GM19035 (cell line): ENCODE measurements around the gene APH1B.

Experiments used
- ATAC-seq: cut with Tn5 transposase; IDR thresholded peaks from one replicate; pipeline ENCODE4 v1.9.1; 2021; ENCODE audit not compliant: unreplicated experiment

The APH1B gene

DNA sequence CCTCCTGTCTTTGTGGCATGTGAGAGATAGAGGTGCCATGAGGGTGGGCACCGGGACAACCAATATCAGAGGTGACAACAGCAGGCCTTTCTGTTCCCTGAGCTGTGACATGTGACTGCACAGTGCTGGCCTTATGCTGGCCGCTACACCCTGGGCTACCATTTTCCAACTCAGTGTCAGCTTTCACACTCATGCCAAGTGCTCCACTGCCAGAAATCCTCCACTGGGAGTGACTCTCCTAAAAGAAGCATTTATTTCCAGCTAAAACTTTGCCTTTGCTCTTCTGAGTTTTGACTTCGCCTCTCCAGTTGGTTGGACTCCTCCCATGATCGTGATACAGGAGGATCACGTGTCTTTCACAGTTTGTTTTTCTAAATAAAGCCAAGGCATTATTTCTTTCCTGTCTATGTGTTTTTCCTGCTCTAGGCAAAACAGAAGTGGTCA, 72.8 kb downstream of the APH1B start:
- ATAC-seq: no peak

DNA sequence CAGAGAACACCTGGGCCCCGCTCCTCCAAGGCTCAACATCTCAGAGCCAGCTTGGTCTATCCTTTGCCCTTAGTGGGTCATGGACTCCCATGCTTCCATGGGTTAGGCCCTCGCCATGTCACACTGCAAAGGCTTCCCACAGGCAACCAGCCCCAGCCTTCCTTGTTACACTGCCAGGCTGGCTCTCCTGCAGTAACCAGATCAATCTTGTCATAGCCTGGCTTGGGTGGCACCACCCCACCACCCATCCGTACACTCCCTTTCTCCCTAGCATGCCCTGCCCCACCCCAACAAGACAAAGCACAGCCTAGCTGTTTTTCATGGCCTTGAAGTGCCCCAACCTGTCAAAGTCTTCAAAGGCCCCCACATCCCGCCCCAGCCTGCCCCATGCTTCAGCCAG, 73.8 kb downstream of the APH1B start:
- ATAC-seq: no peak

DNA sequence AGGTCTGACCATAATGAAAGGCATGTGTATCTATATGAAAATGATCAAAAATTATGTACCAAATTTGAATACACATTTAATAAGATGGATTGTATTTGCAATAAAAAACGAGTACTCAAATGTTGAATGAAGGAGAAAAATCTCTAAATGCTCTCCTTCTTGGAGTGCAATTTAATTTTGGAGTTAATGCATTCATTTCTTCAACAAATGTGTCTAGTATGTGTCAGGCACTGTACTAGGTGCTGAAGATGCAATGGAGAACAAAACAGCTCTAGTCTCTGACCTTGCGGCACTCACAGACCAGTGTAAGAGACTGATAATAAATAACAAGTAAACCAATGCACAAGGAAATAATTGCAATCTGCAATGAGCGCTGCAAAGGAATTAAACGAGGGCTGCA, 75.4 kb downstream of the APH1B start:
- no peak for ATAC-seq

DNA sequence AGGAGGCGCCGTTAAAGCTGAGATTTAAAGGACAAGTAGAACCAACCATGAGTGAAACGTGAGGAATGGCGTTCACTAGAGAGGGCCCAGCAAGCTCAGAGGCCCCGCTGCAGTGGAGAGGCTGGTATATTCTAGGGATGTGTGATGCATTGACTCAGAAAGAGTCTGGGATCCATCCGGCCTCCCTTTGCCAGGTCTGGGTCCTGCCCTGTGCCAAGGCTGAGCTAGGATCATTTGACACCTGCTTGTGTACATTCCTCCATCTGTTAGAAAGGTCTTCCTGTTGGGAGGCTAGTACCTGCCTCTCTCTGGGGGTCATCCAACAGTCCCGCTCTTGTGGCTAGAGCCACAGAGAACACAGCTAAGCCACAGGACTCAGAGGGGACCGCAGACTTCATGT, 75.9 kb downstream of the APH1B start:
- ATAC-seq: no peak

DNA sequence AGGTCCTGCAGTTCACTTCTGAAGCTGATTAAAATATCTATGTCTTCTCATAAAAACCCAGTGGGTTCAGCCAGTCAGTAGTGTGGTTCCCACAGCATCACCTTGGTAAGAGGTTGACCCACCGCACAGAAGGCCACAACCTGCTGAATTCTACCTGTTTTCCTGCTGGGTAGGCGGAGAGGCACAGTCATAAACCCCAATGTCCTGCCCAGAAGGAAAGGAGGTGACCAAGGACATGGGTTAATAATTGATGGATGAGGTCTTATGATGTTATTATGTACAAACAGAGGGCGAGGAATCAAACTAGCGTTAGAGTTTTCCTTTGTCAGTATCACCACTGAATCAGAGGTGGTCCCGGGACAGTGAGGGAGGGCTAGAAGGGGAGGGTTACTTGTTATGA, 76.5 kb downstream of the APH1B start:
- ATAC-seq: no peak

DNA sequence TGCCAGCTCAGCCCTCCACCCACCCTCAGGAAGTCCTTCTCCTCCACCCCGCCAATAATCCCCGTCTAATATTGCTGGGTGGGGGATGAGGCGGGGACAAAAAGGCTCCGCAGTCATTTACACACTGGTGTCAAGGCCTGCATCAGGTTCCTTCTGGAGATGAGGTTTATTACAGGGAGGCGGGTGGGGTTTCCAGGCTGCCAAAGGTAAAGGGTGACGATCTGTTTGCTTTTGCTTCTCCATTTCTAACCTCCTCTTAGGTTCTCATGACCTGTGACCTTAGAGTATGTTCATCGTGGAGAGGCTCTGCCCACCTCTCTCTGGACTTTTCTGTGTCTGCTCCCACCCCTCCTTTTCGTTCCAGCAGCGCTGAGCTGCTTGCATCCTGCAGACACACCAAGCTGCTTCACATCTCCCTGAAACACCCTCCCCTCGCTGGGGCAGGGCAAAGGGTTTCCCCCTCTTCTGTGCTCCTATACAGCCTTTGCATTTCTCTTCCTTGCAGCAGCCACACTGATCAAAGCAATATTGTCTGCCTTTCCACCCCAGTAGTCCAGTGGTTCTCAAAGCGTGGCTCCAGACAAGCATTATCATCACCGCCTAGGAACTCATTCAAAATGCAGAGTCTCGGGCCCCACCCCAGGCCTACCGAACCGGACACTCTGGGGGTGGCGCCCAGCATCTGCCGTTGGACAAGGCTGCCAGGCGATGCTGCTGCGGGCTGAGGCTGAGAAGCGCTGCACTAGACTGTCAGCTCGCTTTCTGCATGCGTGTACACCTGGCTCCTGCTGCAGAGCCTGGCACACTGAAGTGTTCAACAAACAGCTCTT, 77.6 kb downstream of the APH1B start:
- no peak for ATAC-seq

DNA sequence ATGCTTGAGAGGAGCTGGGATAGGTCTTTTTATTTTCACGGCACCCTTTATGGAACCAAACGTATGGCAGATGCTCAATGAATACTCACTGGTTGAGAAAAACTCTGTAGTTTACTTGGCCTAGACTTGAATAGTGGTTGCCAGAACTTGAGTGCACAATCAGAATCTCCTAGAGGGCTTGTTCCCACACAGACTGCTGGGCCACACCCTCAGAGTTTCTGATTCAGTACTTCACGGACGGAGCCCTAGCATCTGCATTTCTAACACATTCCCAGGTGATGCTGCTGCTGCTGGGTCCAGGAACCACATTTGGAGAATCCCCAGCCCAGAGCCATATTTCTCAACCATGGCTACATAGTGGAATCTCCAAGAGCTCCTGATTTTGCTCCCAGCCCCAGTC, 79.7 kb downstream of the APH1B start:
- no peak for ATAC-seq

DNA sequence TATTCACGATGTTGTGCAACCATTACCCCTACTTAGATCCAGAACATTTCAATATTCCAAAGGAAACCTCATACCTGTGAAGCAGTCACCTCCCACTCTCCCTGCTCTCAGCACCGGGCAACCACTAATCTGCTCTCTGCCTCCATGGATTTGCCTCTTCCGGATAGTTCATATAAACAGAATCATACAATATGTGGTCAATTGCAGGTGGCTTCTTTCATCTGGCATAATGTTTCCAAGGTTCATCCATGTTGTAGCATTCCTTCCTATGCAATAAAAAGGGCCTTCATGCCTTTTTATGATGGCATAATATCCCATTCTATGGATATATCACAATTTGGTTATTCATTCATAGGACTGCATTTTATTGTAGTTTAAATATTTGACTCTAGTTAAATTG, 80.3 kb downstream of the APH1B start:
- ATAC-seq: no peak

DNA sequence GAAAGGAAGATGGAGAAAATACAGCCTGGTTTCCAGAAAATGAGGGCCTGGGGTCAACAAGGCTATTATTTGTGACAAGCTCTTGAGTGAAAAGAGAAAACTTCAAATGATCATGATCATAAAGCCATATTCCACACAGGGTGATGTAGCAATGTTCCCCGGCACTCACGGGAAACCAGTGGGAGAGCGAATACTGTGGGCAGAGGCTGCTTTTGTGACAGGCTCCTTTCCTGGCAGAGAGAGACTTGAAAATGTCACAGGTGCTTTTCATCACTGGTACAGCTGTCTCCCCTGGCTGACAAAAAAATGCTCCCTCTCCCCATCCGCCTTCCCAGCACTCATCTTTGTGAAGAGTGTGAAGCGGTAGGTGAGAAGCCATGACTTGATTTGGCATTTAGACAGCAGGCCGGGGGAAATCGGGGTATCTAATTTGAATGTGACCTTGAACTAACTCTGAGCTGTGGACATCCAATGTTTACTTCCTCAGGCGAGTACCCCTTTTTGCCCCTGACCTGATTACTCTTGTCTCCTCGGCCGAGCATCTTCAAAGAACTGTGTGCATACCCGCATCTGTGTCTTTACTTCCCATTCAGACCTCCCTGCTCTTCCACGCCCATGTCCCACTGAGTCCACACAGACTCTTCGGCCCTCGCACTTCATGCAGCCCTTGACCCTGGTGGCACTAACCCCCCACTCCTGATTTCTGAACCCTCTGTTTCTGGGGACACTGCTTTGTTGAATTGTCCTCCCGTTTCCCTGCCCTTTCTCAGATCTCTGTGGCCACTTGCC, 81.0 kb downstream of the APH1B start:
- ATAC-seq: no peak
